Measurements from ENCODE around the gene PLEKHB1.

PLEKHB1 gene, protein sequence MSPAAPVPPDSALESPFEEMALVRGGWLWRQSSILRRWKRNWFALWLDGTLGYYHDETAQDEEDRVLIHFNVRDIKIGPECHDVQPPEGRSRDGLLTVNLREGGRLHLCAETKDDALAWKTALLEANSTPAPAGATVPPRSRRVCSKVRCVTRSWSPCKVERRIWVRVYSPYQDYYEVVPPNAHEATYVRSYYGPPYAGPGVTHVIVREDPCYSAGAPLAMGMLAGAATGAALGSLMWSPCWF

GRCh38 chr11:73645972-73646631, at the start of gene PLEKHB1:
PLEKHB1 (plus strand) TSS chr11:73646581; CDS start chr11:73646609, 28 bp downstream.
- H3K9ac ChIP-seq = no peak within 1 kb of the TSS
- H3K27me3 ChIP-seq (ENCODE audit: insufficient read depth, low read depth) = no peaks in the 10 kb centered on the region
- no peak within 1 kb of the TSS for H3K4me3 ChIP-seq (IDR thresholded peaks at IDR 0.05; ENCODE audit: insufficient read depth, low read depth, low read length)
- no peaks in the 10 kb centered on the region for H3K79me2 ChIP-seq (ENCODE audit: insufficient read depth, low read depth)
- TF ChIP-seq, protein P1, sequence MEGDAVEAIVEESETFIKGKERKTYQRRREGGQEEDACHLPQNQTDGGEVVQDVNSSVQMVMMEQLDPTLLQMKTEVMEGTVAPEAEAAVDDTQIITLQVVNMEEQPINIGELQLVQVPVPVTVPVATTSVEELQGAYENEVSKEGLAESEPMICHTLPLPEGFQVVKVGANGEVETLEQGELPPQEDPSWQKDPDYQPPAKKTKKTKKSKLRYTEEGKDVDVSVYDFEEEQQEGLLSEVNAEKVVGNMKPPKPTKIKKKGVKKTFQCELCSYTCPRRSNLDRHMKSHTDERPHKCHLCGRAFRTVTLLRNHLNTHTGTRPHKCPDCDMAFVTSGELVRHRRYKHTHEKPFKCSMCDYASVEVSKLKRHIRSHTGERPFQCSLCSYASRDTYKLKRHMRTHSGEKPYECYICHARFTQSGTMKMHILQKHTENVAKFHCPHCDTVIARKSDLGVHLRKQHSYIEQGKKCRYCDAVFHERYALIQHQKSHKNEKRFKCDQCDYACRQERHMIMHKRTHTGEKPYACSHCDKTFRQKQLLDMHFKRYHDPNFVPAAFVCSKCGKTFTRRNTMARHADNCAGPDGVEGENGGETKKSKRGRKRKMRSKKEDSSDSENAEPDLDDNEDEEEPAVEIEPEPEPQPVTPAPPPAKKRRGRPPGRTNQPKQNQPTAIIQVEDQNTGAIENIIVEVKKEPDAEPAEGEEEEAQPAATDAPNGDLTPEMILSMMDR (conservative IDR thresholded peaks at IDR 0.05; ENCODE audit: low read depth, low read length) = no peak
- peaks cover 8% of the 10 kb centered on the region for H3K4me1 ChIP-seq (ENCODE audit: low read depth, poor library complexity, severe bottlenecking)
- H4K20me1 ChIP-seq (ENCODE audit: insufficient read depth) = no peaks in the 10 kb centered on the region
- peak within 1 kb of the TSS; percentile 88 for H3K4me2 ChIP-seq
- H2AFZ ChIP-seq (ENCODE audit: low read depth) = peak within 1 kb of the TSS; percentile 90
- H3K36me3 ChIP-seq (ENCODE audit: insufficient read depth) = no peaks in the 10 kb centered on the region
- H3K27ac ChIP-seq = no peak within 1 kb of the TSS

GRCh38 chr11:73597336-73597955, 48.9 kb upstream of the PLEKHB1 start:
- Histone ChIP-seq H3K27ac (no peak overlapping the region), H3K9ac (peak overlapping the region; percentile 57; the same call in 1 of the 2 replicates)

DNA sequence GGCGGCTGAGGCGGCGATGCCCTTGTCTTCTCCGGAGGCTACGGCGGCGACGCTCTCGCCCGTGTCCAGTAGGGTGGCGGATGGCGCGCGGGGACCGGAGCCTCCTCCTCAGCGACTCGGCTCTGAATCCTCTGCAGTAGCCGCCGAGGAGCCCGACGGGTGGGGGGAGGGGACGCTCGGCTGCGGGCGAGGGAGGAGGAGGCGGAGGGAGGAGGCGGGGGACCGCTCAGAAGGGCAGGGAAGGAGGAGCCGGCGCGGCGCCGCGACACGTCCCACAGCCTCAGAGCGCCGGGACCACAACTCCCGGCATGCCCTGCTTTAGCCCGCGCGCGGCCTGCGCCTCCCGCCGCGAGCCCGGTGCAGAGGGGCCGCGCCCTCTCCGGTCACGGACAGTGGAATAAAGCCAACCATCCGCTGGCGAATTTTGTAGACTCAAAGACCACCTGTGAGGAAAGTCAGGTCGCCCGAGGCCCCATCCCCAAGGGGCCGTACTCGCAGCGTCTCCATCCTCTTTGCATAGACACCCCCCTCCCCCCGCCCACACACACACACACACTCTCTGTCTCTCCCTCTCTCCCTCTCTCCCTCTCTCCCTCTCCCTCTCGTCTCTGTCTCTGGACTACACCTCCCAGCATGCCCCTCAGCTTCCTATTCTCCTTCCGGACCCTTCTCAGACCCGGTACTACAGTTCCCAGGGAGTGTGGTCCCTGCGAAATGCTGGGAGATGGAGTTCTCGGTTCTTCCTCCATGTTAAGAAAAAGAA, 48.2 kb upstream of the PLEKHB1 start, which contains the start of gene FAM168A:
Gene FAM168A (minus strand): TSS at position 157 of the 763 bp plus-strand sequence. CDS start 129,638 bp downstream, outside the sequence.
- peaks cover 6% of the 10 kb centered on the region for H3K4me1 ChIP-seq (ENCODE audit: low read depth, poor library complexity, severe bottlenecking)
- peak within 1 kb of the TSS; percentile 89 for H2AFZ ChIP-seq (ENCODE audit: low read depth)
- H4K20me1 ChIP-seq (ENCODE audit: insufficient read depth) = no peaks in the 10 kb centered on the region
- H3K27me3 ChIP-seq (ENCODE audit: insufficient read depth, low read depth) = no peaks in the 10 kb centered on the region
- TF ChIP-seq, protein P1 (conservative IDR thresholded peaks at IDR 0.05; ENCODE audit: low read depth, low read length) = no peak
- H3K27ac ChIP-seq = no peak within 1 kb of the TSS
- peak within 1 kb of the TSS; percentile 83 for H3K4me2 ChIP-seq
- H3K9ac ChIP-seq = peak within 1 kb of the TSS; percentile 57; the same call in 1 of the 2 replicates
- peaks cover 6% of the 10 kb centered on the region; the same call in 1 of the 2 replicates for H3K79me2 ChIP-seq (ENCODE audit: insufficient read depth, low read depth)
- no peak within 1 kb of the TSS for H3K4me3 ChIP-seq (IDR thresholded peaks at IDR 0.05; ENCODE audit: insufficient read depth, low read depth, low read length)
- H3K36me3 ChIP-seq (ENCODE audit: insufficient read depth) = no peaks in the 10 kb centered on the region

More at GRCh38 chr11:73597336-73597955, 48.9 kb upstream of the PLEKHB1 start:
- Histone ChIP-seq H3K36me3 (ENCODE audit: insufficient read depth) (no peaks in the 10 kb centered on the region), H3K79me2 (ENCODE audit: insufficient read depth, low read depth) (peaks cover 6% of the 10 kb centered on the region; the same call in 1 of the 2 replicates), H2AFZ (ENCODE audit: low read depth) (peak overlapping the region; percentile 89), H3K27me3 (ENCODE audit: insufficient read depth, low read depth) (no peaks in the 10 kb centered on the region), H3K4me1 (ENCODE audit: low read depth, poor library complexity, severe bottlenecking) (peaks cover 6% of the 10 kb centered on the region), H4K20me1 (ENCODE audit: insufficient read depth) (no peaks in the 10 kb centered on the region), H3K4me3 (IDR thresholded peaks at IDR 0.05; ENCODE audit: insufficient read depth, low read depth, low read length) (no peak overlapping the region), H3K4me2 (peak overlapping the region; percentile 75)
- TF ChIP-seq, protein P1 (conservative IDR thresholded peaks at IDR 0.05; ENCODE audit: low read depth, low read length) = no peak

All from KMS-11 (cell line).